ENCODE results near the gene PSME4. TPM values are rescaled to one million over a fixed set of nuclear protein-coding genes. Genes with fewer than 3 reads are reported as not detected.

The PSME4 gene
- total RNA-seq, 1 donor = 43.9 TPM

DNA sequence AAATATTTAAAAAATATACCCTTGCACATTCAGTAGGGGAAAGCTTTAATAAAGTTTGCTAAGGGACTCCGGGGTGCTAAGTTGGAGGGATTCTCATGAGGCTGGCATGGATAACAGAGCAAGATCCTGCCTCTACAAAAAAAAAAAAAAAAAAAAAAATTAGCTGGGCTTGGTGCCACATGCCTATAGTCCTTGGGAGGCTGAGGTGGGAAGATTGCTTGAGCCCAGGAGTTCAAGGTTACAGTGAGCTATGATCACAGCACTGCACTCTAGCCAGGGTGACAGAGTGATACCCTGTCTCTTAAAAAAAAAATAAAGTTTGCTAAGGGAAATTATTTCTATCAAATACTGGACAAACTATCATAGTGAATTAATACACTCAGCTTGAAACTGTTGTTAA lies 93.7 kb downstream of the PSME4 start:
- DNase-seq (ENCODE audit: low read depth) = no peak
- TF ChIP-seq CTCF (IDR thresholded peaks at IDR 0.05; ENCODE audit: insufficient read depth, low read length) = no peak
- H3K4me3 ChIP-seq (ENCODE audit: low read depth, low read length) = no peak overlapping the region

GRCh38 chr2:53874401-53874950 lies 96.3 kb downstream of the PSME4 start:
- no peak for DNase-seq (ENCODE audit: low read depth)
- no peak overlapping the region for H3K4me3 ChIP-seq (ENCODE audit: low read depth, low read length)
- no peak for TF ChIP-seq CTCF (IDR thresholded peaks at IDR 0.05; ENCODE audit: insufficient read depth, low read length)

GRCh38 chr2:53867773-53868172 lies 103.0 kb downstream of the PSME4 start:
- no peak for DNase-seq (ENCODE audit: low read depth)
- TF ChIP-seq CTCF (IDR thresholded peaks at IDR 0.05; ENCODE audit: insufficient read depth, low read length) = no peak
- no peak overlapping the region for H3K4me3 ChIP-seq (ENCODE audit: low read depth, low read length)

GRCh38 chr2:53867169-53867568 lies 103.6 kb downstream of the PSME4 start:
- no peak for DNase-seq (ENCODE audit: low read depth)
- TF ChIP-seq CTCF (IDR thresholded peaks at IDR 0.05; ENCODE audit: insufficient read depth, low read length) = no peak
- H3K4me3 ChIP-seq (ENCODE audit: low read depth, low read length) = no peak overlapping the region

DNA sequence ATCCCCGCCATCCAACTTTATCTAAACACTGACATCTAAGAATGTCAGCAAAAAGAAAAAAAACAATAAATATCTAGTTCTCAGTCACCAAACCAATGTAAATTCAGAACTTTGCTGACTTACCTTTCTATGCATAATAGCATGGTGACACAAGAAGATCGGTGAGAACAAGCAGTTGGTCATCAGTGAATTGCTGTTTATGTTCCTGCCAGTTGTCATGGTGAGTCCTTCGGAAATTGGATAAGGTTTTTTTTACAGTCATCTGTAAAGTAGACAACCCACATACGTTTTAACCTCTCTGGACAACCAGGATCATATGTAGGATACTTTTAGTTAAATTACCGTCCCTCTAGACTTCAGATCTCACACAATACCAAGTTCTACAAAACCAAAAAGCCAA lies 104.8 kb downstream of the PSME4 start:
- TF ChIP-seq CTCF (IDR thresholded peaks at IDR 0.05; ENCODE audit: insufficient read depth, low read length) = no peak
- H3K4me3 ChIP-seq (ENCODE audit: low read depth, low read length) = no peak overlapping the region
- DNase-seq (ENCODE audit: low read depth) = no peak

DNA sequence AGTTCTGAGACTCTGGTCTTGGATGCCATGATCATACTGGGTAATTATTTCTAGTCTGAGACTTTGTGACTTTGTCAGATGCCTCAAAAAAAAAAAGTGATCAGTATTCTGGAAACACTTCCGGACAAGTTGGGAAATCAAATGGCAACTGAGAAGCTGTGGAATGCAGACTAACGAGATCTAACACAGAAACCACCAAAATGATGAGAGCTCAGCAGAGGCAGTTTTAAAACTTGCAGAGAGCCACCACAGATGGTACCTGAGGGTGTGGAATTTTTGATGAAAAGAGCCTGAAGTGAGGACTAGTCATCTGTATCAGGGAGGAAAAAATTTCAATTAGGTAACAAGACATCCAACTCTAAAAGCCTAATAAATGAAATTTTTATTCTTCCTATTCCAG lies 105.5 kb downstream of the PSME4 start:
- no peak for TF ChIP-seq CTCF (IDR thresholded peaks at IDR 0.05; ENCODE audit: insufficient read depth, low read length)
- DNase-seq (ENCODE audit: low read depth) = no peak

DNA sequence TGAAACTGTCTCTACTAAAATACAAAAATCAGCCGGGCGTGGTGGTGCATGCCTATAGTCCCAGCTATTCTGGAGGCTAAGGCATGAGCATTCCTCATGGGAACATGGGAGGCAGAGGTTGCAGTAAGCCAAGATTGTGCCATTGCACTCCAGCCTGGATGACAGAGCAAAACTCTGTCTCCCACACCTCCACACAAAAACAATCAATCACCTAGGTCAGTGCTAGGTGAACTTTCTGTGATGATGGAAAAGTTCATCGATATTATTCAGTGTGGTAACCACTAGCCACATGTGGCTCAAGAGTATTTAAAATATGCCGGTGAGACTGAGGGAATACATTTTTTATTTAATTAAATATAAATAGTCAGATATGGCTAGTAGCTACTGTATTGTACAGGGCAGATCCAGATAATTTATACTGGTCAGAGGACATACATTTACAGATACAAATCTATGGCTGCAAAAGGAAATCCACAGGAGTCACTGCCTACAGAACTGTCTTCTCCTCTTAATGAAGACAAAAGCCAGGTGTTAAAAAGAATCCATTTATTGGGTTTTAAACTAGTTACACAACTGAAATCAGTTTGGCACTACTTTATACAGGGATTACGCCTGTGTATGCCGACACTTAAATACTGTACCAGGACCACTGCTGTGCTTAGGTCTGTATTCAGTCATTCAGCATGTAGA lies 107.1 kb downstream of the PSME4 start:
- no peak overlapping the region for H3K4me3 ChIP-seq (ENCODE audit: low read depth, low read length)
- no peak for DNase-seq (ENCODE audit: low read depth)
- no peak for TF ChIP-seq CTCF (IDR thresholded peaks at IDR 0.05; ENCODE audit: insufficient read depth, low read length)

More for the DNA sequence above, 105.5 kb downstream of the PSME4 start:
- H3K4me3 ChIP-seq (ENCODE audit: low read depth, low read length) = no peak overlapping the region

All from fibroblast of the aortic adventitia (primary cell).